HG03060 (cell line): ENCODE measurements around the gene C1orf21.

Source experiments
- ATAC-seq: cut with Tn5 transposase; IDR thresholded peaks from one replicate; pipeline ENCODE4 v1.9.1; 2021; ENCODE audit warnings: low read depth, moderate number of reproducible peaks; ENCODE audit not compliant: unreplicated experiment

Gene C1orf21

GRCh38 chr1:184442260-184442659 is 55.4 kb downstream of the C1orf21 start:
- ATAC-seq: no peak

- ATAC-seq: no peak
These were observed 56.4 kb downstream of the C1orf21 start for GRCh38 chr1:184443201-184443600.

- ATAC-seq: no peak
These were observed 56.8 kb downstream of the C1orf21 start for GRCh38 chr1:184443624-184444023.

GRCh38 chr1:184445997-184446396 is 59.2 kb downstream of the C1orf21 start:
- no peak for ATAC-seq

- no peak for ATAC-seq
These were observed 60.9 kb downstream of the C1orf21 start for GRCh38 chr1:184447651-184448185.

GRCh38 chr1:184449916-184450315 is 63.1 kb downstream of the C1orf21 start:
- no peak for ATAC-seq

- no peak for ATAC-seq
These were observed 69.0 kb downstream of the C1orf21 start for GRCh38 chr1:184455786-184456185.

GRCh38 chr1:184456189-184456588 is 69.4 kb downstream of the C1orf21 start:
- no peak for ATAC-seq

- ATAC-seq: no peak
These were observed 70.7 kb downstream of the C1orf21 start for GRCh38 chr1:184457500-184457899.

GRCh38 chr1:184461321-184461720 is 74.5 kb downstream of the C1orf21 start:
- ATAC-seq: no peak

GRCh38 chr1:184462155-184462554 is 75.3 kb downstream of the C1orf21 start:
- ATAC-seq: no peak

GRCh38 chr1:184462990-184463389 is 76.2 kb downstream of the C1orf21 start:
- no peak for ATAC-seq

GRCh38 chr1:184463680-184464079 is 76.9 kb downstream of the C1orf21 start:
- ATAC-seq: no peak

GRCh38 chr1:184464757-184465156 is 77.9 kb downstream of the C1orf21 start:
- no peak for ATAC-seq

- ATAC-seq: no peak
These were observed 78.8 kb downstream of the C1orf21 start for GRCh38 chr1:184465489-184466146.

- no peak for ATAC-seq
These were observed 80.5 kb downstream of the C1orf21 start for GRCh38 chr1:184467295-184467694.

GRCh38 chr1:184469396-184469795 is 82.6 kb downstream of the C1orf21 start:
- no peak for ATAC-seq

GRCh38 chr1:184471686-184472085 is 84.9 kb downstream of the C1orf21 start:
- ATAC-seq: no peak

GRCh38 chr1:184472136-184472535 is 85.3 kb downstream of the C1orf21 start:
- ATAC-seq: no peak

- ATAC-seq: no peak
These were observed 86.5 kb downstream of the C1orf21 start for GRCh38 chr1:184473176-184473966.

GRCh38 chr1:184476187-184476586 is 89.4 kb downstream of the C1orf21 start:
- no peak for ATAC-seq
